Prostate gland (tissue), 2 donors: ENCODE measurements around the gene RAD51B.

Experiments
- POLR2A ChIP-seq: fragments of 450-650 bp; IDR thresholded peaks from one replicate; pipeline ENCODE4 v1.6.1; 2016; ENCODE audit warnings: antibody characterized with exemption, mild to moderate bottlenecking
- POLR2AphosphoS5 ChIP-seq: sonication (generic); formaldehyde crosslinking; IDR thresholded peaks from one replicate; pipeline ENCODE4 v1.6.1; 2017; ENCODE audit warnings: antibody characterized with exemption
- TF ChIP-seq, protein P1 (sequence below), 4 experiments: fragments of 200-600 bp in 2 of 4; fragments of 450-650 bp in 2 of 4; sonication (generic) in 2 of 4; IDR thresholded peaks; 1 replicate in 3 of 4; 2 replicates in 1 of 4; pipeline ENCODE4 v1.5.1; 2016 to 2019; ENCODE audit warnings: antibody characterized with exemption in 4 of 4, mild to moderate bottlenecking in 2 of 4, moderate library complexity in 2 of 4

- TF ChIP-seq, protein P1, sequence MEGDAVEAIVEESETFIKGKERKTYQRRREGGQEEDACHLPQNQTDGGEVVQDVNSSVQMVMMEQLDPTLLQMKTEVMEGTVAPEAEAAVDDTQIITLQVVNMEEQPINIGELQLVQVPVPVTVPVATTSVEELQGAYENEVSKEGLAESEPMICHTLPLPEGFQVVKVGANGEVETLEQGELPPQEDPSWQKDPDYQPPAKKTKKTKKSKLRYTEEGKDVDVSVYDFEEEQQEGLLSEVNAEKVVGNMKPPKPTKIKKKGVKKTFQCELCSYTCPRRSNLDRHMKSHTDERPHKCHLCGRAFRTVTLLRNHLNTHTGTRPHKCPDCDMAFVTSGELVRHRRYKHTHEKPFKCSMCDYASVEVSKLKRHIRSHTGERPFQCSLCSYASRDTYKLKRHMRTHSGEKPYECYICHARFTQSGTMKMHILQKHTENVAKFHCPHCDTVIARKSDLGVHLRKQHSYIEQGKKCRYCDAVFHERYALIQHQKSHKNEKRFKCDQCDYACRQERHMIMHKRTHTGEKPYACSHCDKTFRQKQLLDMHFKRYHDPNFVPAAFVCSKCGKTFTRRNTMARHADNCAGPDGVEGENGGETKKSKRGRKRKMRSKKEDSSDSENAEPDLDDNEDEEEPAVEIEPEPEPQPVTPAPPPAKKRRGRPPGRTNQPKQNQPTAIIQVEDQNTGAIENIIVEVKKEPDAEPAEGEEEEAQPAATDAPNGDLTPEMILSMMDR (IDR thresholded peaks at IDR 0.05), result no peak
- TF ChIP-seq POLR2A, result no peak
- peak; percentile 34 for TF ChIP-seq POLR2AphosphoS5
These were observed 430.3 kb downstream of the RAD51B start for GRCh38 chr14:68249661-68250451.
